ENCODE results near the gene F12. TPM values are rescaled to one million over a fixed set of nuclear protein-coding genes. Genes with fewer than 3 reads are reported as not detected.

The F12 gene
- total RNA-seq, 4 donors from 2014 or later: 0.36 to 1.2 (median 0.95) TPM; not detected in 1

GRCh38 chr5:177433658-177434217 is 24.4 kb upstream of the F12 start:
- Histone ChIP-seq H3K4me3 (no peak overlapping the region), H3K36me3 (peaks cover 0 to 50% of the 10 kb centered on the region in 2 donors), H3K4me1 (peaks cover 14 to 21% of the 10 kb centered on the region in 2 donors), H3K9me3 (no peaks in the 10 kb centered on the region), H3K27me3 (no peaks in the 10 kb centered on the region), H3K27ac (no peak overlapping the region)
- no peak for ATAC-seq
- intact Hi-C loops (cut with DNase I; ENCODE audit: low total_unique reads): no loop called here
- in situ Hi-C loops (cut with MboI; ENCODE audit: low sequenced_read_pairs in 4 of 4): no loop called here
- TF ChIP-seq CTCF (IDR thresholded peaks at IDR 0.05 in 4 of 5, conservative IDR thresholded peaks at IDR 0.05 in 1 of 5): no peak
- no peak for TF ChIP-seq POLR2A (IDR thresholded peaks at IDR 0.05)
- DNase-seq: no peak

GRCh38 chr5:177432839-177433657 is 23.7 kb upstream of the F12 start:
- ATAC-seq (no peak), DNase-seq (no peak)
- peaks cover 20 to 28% of the 10 kb centered on the region in 2 donors for H3K4me1 ChIP-seq
- intact Hi-C loops (cut with DNase I; ENCODE audit: low total_unique reads): no loop called here
- H3K27ac ChIP-seq: no peak overlapping the region
- H3K9me3 ChIP-seq: no peaks in the 10 kb centered on the region
- no peak overlapping the region for H3K4me3 ChIP-seq
- peaks cover 0 to 49% of the 10 kb centered on the region in 2 donors for H3K36me3 ChIP-seq
- in situ Hi-C loops (cut with MboI; ENCODE audit: low sequenced_read_pairs in 4 of 4): no loop called here
- TF ChIP-seq CTCF (IDR thresholded peaks at IDR 0.05 in 4 of 5, conservative IDR thresholded peaks at IDR 0.05 in 1 of 5) (no peak), POLR2A (IDR thresholded peaks at IDR 0.05) (no peak)
- H3K27me3 ChIP-seq: no peaks in the 10 kb centered on the region

GRCh38 chr5:177432143-177432838 is 22.9 kb upstream of the F12 start:
- intact Hi-C loops (cut with DNase I; ENCODE audit: low total_unique reads) (no loop called here), in situ Hi-C loops (cut with MboI; ENCODE audit: low sequenced_read_pairs in 4 of 4) (no loop called here)
- peaks cover 0 to 43% of the 10 kb centered on the region in 2 donors for H3K36me3 ChIP-seq
- DNase-seq (peak in 1 of 2 donors; percentile 36), ATAC-seq (peak; percentile 9 to 42)
- no peak overlapping the region for H3K4me3 ChIP-seq
- H3K4me1 ChIP-seq: peaks cover 28 to 35% of the 10 kb centered on the region in 2 donors
- H3K27me3 ChIP-seq: no peaks in the 10 kb centered on the region
- peak overlapping the region; percentile 32 to 61 (median 48) for H3K27ac ChIP-seq
- TF ChIP-seq CTCF (IDR thresholded peaks at IDR 0.05 in 4 of 5, conservative IDR thresholded peaks at IDR 0.05 in 1 of 5): no peak
- no peak for TF ChIP-seq POLR2A (IDR thresholded peaks at IDR 0.05)
- no peaks in the 10 kb centered on the region for H3K9me3 ChIP-seq

- intact Hi-C loops (cut with DNase I; ENCODE audit: low total_unique reads) (no loop called here), in situ Hi-C loops (cut with MboI; ENCODE audit: low sequenced_read_pairs in 4 of 4) (no loop called here)
- ATAC-seq (peak; percentile 14 to 30), DNase-seq (peak in 1 of 2 donors; percentile 29)
- TF ChIP-seq POLR2A (IDR thresholded peaks at IDR 0.05) (no peak), CTCF (IDR thresholded peaks at IDR 0.05 in 4 of 5, conservative IDR thresholded peaks at IDR 0.05 in 1 of 5) (no peak)
- Histone ChIP-seq H3K27ac (peak overlapping the region; percentile 32 to 61 (median 48)), H3K36me3 (peaks cover 0 to 40% of the 10 kb centered on the region in 2 donors), H3K4me1 (peaks cover 31 to 39% of the 10 kb centered on the region in 2 donors), H3K9me3 (no peaks in the 10 kb centered on the region), H3K4me3 (no peak overlapping the region), H3K27me3 (no peaks in the 10 kb centered on the region)
Observed at GRCh38 chr5:177431317-177432142, 22.2 kb upstream of the F12 start.

All from gastrocnemius medialis (tissue), 4 donors.